Dendritic cell treated with granulocyte-macrophage colony-stimulating factor and Interleukin-4, amounts not matched to agents 40 ng/mL and 50 ng/mL, for 4 days (primary cell): ENCODE data around the gene ICAM4.
A peak's percentile ranks its signal among the peaks of the same experiment; 100 is the strongest.

Source experiments
- H3K27ac Mint-ChIP-seq: one replicate; pipeline ENCODE4 v1.8.0; 2022; ENCODE audit warnings: mild to moderate bottlenecking, mixed read lengths
- H3K27me3 Mint-ChIP-seq: one replicate; pipeline ENCODE4 v1.8.0; 2022; ENCODE audit warnings: mild to moderate bottlenecking, mixed read lengths
- H3K36me3 Mint-ChIP-seq: one replicate; pipeline ENCODE4 v1.8.0; 2022; ENCODE audit warnings: low read depth, mixed read lengths
- H3K4me1 Mint-ChIP-seq: one replicate; pipeline ENCODE4 v1.8.0; 2022; ENCODE audit warnings: low read depth, mixed read lengths
- H3K4me3 Mint-ChIP-seq: one replicate; pipeline ENCODE4 v1.8.0; 2022; ENCODE audit warnings: mild to moderate bottlenecking, moderate library complexity, mixed read lengths
- H3K9me3 Mint-ChIP-seq: one replicate; pipeline ENCODE4 v1.8.0; 2022; ENCODE audit warnings: mixed read lengths
- intact Hi-C: fragments of 100-400 bp; cut with micrococcal nuclease; formaldehyde crosslinking; loops from one replicate; pipeline ENCODE4 v1.15.0; 2022

ICAM4 gene

GRCh38 chr19:10290876-10291553 is 4.3 kb downstream of the ICAM4 start:
- Mint-ChIP-seq H3K27me3 (peaks cover 65% of the 10 kb centered on the region), H3K9me3 (no peaks in the 10 kb centered on the region), H3K36me3 (peaks cover 24% of the 10 kb centered on the region), H3K27ac (peak overlapping the region; percentile 67), H3K4me1 (peaks cover 97% of the 10 kb centered on the region), H3K4me3 (peak overlapping the region; percentile 73)
- intact Hi-C loops, result loop anchor here (5.0 kb wide), 1 partner anchor 41 kb away; the partner anchor contains the start of gene RAVER1

GRCh38 chr19:10291554-10292205 is 4.9 kb downstream of the ICAM4 start:
- H3K4me1 Mint-ChIP-seq, result peaks cover 91% of the 10 kb centered on the region
- intact Hi-C loops, result loop anchor here (5.0 kb wide), 1 partner anchor 41 kb away; the partner anchor contains the start of gene RAVER1
- H3K4me3 Mint-ChIP-seq, result peak overlapping the region; percentile 73
- H3K36me3 Mint-ChIP-seq, result peaks cover 19% of the 10 kb centered on the region
- peaks cover 67% of the 10 kb centered on the region for H3K27me3 Mint-ChIP-seq
- peak overlapping the region; percentile 67 for H3K27ac Mint-ChIP-seq
- H3K9me3 Mint-ChIP-seq, result no peaks in the 10 kb centered on the region

- Mint-ChIP-seq H3K27me3 (peaks cover 70% of the 10 kb centered on the region), H3K27ac (peak overlapping the region; percentile 67), H3K4me3 (peak overlapping the region; percentile 73), H3K36me3 (peaks cover 19% of the 10 kb centered on the region), H3K4me1 (peaks cover 85% of the 10 kb centered on the region), H3K9me3 (no peaks in the 10 kb centered on the region)
- intact Hi-C loops, result loop anchor here (5.0 kb wide), 1 partner anchor 40 kb away; the partner anchor contains the start of gene RAVER1
These were observed 5.5 kb downstream of the ICAM4 start for GRCh38 chr19:10292206-10292788.

- Mint-ChIP-seq H3K27me3 (peaks cover 70% of the 10 kb centered on the region), H3K9me3 (no peaks in the 10 kb centered on the region), H3K4me1 (peaks cover 78% of the 10 kb centered on the region), H3K36me3 (peaks cover 19% of the 10 kb centered on the region), H3K4me3 (peak overlapping the region; percentile 73), H3K27ac (peak overlapping the region; percentile 67)
- intact Hi-C loops, result loop anchor here (5.0 kb wide), 1 partner anchor 39 kb away; the partner anchor contains the start of gene RAVER1
These were observed 6.3 kb downstream of the ICAM4 start for GRCh38 chr19:10292789-10293636.

- intact Hi-C loops, result loop anchor here (5.0 kb wide), 1 partner anchor 38 kb away; the partner anchor contains the start of gene RAVER1
- H3K9me3 Mint-ChIP-seq, result no peaks in the 10 kb centered on the region
- peak overlapping the region; percentile 79 for H3K4me3 Mint-ChIP-seq
- H3K27ac Mint-ChIP-seq, result peak overlapping the region; percentile 67
- H3K27me3 Mint-ChIP-seq, result peaks cover 69% of the 10 kb centered on the region
- H3K4me1 Mint-ChIP-seq, result peaks cover 70% of the 10 kb centered on the region
- peaks cover 19% of the 10 kb centered on the region for H3K36me3 Mint-ChIP-seq
These were observed 7.0 kb downstream of the ICAM4 start for GRCh38 chr19:10293637-10294367.

- intact Hi-C loops, result loop anchor here (5.0 kb wide), 1 partner anchor 38 kb away; the partner anchor contains the start of gene RAVER1
These were observed 7.6 kb downstream of the ICAM4 start for GRCh38 chr19:10294368-10294697.

GRCh38 chr19:10295305-10295846 is 8.6 kb downstream of the ICAM4 start:
- H3K27ac Mint-ChIP-seq, result peak overlapping the region; percentile 79
- intact Hi-C loops, result no loop called here
- peaks cover 19% of the 10 kb centered on the region for H3K36me3 Mint-ChIP-seq
- peaks cover 68% of the 10 kb centered on the region for H3K4me1 Mint-ChIP-seq
- H3K9me3 Mint-ChIP-seq, result no peaks in the 10 kb centered on the region
- H3K4me3 Mint-ChIP-seq, result peak overlapping the region; percentile 79
- H3K27me3 Mint-ChIP-seq, result peaks cover 53% of the 10 kb centered on the region

More at GRCh38 chr19:10294368-10294697, 7.6 kb downstream of the ICAM4 start:
- Mint-ChIP-seq H3K4me3 (peak overlapping the region; percentile 79), H3K4me1 (peaks cover 67% of the 10 kb centered on the region), H3K27ac (peak overlapping the region; percentile 65), H3K36me3 (peaks cover 19% of the 10 kb centered on the region), H3K27me3 (peaks cover 64% of the 10 kb centered on the region), H3K9me3 (no peaks in the 10 kb centered on the region)

- Mint-ChIP-seq H3K4me1 (peaks cover 62% of the 10 kb centered on the region), H3K27ac (peak overlapping the region; percentile 79), H3K27me3 (peaks cover 47% of the 10 kb centered on the region), H3K4me3 (peak overlapping the region; percentile 79), H3K9me3 (no peaks in the 10 kb centered on the region), H3K36me3 (peaks cover 19% of the 10 kb centered on the region)
- intact Hi-C loops, result no loop called here
These were observed 9.3 kb downstream of the ICAM4 start for GRCh38 chr19:10295847-10296591.

- intact Hi-C loops, result no loop called here
- no peaks in the 10 kb centered on the region for H3K36me3 Mint-ChIP-seq
- H3K4me3 Mint-ChIP-seq, result peak overlapping the region; percentile 30
- peak overlapping the region; percentile 91 for H3K27ac Mint-ChIP-seq
- H3K4me1 Mint-ChIP-seq, result peaks cover 58% of the 10 kb centered on the region
- no peaks in the 10 kb centered on the region for H3K9me3 Mint-ChIP-seq
- H3K27me3 Mint-ChIP-seq, result peaks cover 18% of the 10 kb centered on the region
These were observed 13.0 kb downstream of the ICAM4 start for GRCh38 chr19:10299545-10300458.

GRCh38 chr19:10305139-10305806 is 18.5 kb downstream of the ICAM4 start:
- H3K4me3 Mint-ChIP-seq, result peak overlapping the region; percentile 76
- peaks cover 58% of the 10 kb centered on the region for H3K4me1 Mint-ChIP-seq
- H3K27ac Mint-ChIP-seq, result peak overlapping the region; percentile 97
- intact Hi-C loops, result no loop called here
- peaks cover 5% of the 10 kb centered on the region for H3K36me3 Mint-ChIP-seq
- no peaks in the 10 kb centered on the region for H3K27me3 Mint-ChIP-seq
- H3K9me3 Mint-ChIP-seq, result no peaks in the 10 kb centered on the region

GRCh38 chr19:10306327-10306726 is 19.6 kb downstream of the ICAM4 start:
- H3K9me3 Mint-ChIP-seq, result no peaks in the 10 kb centered on the region
- peaks cover 62% of the 10 kb centered on the region for H3K4me1 Mint-ChIP-seq
- H3K27ac Mint-ChIP-seq, result peak overlapping the region; percentile 37
- no peaks in the 10 kb centered on the region for H3K27me3 Mint-ChIP-seq
- intact Hi-C loops, result no loop called here
- peaks cover 11% of the 10 kb centered on the region for H3K36me3 Mint-ChIP-seq
- H3K4me3 Mint-ChIP-seq, result no peak overlapping the region
